ENCODE results near the gene ACACB.

ACACB gene

DNA sequence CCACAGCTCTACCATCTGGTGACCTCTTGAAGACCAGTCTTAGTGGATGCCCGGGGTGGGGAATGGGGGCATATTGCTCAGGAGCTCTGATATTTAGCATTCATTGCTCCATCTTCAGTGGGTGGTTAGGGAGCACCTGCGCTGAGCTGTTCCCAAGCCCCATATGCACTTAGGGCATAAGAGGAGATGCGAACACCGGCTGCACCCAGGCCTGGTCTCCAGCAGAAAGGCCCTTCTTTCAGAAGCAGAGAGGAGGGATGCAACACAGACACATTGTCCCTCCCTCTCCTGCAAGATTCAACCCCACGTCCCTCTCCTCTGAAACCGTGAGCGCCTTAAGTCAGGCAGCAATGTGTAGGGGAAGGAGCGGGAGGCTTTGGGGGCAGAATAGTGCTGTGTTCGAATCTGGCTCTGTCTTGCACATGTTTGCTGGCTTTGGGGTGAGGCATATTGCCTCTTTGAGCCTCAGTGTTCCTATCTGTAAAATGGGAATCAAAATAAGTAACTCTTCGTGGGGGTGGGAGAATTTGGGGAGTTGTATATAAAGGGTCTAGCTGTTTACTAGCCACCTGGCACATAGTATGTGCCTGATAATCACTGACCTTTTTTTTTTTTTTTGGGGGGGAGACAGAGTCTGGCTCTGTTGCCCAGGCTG, 105.0 kb downstream of the ACACB start:
- no peak for DNase-seq

DNA sequence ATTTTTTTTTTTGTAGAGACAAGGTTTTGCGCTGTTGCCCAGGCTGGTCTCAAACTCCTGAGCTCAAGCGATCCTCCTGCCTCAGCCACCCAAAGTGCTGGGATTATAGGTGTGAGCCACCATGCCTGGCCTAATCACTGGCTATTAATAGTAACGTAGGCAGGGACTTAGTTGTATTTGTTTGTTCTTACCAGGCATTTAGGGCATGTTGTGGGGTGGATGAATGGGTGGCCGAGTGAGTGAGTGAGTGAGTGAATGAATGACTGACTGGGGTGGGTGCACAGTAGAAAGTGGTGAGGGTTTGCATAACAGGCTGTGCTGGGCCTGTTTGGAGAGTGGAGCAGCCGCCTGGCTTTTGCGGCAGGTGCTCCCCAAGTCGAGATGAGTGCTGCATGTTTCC, 105.7 kb downstream of the ACACB start:
- no peak for DNase-seq

DNA sequence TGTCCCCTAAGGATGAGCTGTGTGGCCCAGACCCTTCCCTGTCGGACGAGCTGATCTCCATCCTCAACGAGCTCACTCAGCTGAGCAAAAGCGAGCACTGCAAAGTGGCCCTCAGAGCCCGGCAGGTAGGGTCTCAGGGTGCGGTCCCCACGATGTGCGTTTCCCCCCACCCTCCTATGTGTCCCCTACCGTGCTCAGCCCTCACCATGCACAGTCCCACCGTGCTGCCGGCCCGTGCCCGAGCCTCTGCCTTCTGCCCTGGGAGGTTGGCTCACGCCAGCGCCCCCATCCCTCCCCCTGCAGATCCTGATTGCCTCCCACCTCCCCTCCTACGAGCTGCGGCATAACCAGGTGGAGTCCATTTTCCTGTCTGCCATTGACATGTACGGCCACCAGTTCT, 106.1 kb downstream of the ACACB start:
- no peak for DNase-seq

DNA sequence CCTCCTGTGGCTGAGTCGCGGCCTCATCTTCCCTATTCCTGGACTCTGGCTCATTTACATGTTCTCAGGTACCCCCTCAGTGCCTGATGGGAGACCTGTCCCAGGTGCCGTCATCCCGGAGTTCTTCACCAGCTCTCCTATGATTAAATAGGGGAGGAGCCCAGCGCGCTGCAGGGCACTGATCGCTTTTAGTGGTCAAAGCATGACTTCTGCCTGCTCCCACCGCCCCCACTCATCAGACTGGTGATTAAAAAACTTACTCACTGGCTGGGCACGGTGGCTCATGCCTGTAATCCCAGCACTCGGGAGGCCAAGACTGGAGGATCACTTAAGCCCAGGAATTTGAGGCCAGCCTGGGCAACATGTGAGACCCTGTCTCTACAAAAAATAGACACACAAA, 106.8 kb downstream of the ACACB start:
- DNase-seq, result no peak

DNA sequence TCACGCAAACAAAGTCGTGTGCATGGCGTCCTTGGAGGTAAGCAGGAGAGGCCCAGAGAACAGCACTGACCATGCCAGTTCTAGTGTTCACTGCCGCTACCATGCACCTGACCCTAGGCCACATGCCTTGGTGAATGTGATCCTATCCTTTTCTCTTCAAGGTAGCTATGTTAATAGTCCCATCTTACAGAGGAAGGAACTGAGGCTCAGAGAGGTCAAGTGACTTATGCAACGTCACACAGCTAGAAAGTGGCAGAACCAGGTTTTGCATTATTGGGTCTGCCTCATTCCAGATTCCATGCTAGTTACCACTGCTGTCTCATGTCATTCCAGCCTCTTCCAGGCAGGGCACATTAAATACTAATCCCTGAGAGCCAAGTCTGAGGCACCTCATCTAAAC, 107.5 kb downstream of the ACACB start:
- DNase-seq, result no peak

DNA sequence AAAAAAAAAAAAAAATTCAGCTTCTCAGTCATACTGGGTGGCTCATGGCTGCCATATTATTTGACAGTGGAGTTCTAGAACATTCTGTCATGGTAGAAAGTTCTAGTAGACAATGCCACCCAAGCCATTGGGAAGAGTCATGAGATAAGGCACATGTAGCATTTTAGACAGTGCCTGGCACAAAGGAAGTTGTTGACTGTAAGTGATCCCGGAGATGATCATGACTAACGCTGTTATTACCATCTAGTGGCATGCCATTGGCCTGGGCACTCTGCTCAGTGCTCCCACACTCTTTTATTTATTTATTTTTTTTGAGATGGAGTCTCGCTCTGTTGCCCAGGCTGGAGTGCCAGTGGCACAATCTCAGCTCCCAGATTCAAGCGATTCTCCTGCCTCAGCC, 112.3 kb downstream of the ACACB start:
- DNase-seq, result no peak

DNA sequence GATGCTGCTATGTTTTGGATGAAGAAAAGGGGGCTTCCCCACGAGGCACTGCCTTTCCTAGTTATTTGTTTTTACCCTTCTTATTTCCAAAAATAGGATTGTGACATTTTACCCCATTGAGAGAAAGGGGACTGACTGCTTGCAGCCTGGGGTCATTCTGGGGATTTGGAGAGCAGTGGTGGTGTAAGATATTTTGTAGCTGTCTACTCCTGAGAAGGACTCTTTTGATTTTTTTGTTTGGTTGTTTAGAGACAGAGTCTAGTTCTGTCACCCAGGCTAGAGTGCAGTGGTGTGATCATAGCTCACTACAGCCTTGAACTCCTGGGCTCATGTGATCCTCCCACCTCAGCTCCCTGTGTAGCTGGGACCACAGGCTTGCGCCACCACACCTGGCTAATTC, 113.8 kb downstream of the ACACB start:
- DNase-seq, result no peak

DNA sequence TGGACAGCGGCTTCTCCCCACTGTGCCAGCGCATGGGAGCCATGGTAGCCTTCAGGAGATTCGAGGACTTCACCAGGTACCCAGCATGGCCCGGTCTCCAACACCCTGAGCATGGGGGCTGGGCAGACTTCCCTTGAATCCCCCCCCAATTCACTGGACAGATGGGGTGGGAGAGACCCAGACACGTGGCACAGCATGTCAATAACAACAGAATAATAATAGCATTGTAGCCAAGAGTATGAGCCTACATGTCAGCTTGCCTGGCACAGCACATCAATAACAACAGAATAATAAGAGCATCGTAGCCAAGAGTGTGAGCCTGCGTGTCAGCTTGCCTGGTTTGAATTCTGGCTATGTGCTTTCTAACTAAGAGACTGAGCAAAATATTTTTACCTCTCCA, 116.3 kb downstream of the ACACB start:
- no peak for DNase-seq

DNA sequence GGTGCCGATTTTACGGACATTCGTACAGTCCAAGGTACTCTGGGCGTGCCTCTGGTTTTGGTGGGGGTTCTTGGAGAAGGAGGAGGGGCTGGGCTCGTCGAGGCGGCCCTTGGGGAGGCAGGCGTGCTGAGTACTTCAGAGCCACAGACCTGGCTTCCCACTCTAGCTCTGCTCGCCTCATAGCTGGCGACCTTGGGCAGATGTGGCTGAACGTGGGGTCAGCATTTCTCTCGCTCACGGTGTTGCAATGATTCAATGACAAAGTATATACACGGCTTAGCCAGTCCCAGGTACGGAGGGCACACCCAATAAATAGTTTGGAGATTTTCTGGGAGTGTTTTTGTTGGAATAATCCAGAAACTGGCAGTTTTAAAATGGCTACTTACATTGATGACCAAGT, 117.6 kb downstream of the ACACB start:
- DNase-seq, result no peak

DNA sequence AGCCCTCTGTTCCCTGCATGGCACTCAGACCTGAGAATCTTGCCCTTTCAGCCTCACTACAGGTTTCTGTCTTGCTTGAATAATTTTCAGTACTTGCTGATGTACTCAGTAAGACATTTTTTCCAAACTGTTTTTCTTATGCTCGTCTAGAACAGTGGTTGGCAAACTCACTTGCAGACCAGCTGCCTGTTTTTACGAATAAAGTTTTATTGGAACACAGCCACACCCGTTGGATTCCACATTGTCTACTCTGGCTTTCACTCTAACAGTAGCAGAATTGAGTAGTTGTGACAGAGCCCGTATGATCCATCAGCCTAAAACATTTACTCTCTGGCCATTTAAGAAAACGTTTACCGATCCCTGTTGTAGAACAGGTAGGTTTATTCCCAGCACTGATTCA, 119.9 kb downstream of the ACACB start:
- no peak for DNase-seq

DNA sequence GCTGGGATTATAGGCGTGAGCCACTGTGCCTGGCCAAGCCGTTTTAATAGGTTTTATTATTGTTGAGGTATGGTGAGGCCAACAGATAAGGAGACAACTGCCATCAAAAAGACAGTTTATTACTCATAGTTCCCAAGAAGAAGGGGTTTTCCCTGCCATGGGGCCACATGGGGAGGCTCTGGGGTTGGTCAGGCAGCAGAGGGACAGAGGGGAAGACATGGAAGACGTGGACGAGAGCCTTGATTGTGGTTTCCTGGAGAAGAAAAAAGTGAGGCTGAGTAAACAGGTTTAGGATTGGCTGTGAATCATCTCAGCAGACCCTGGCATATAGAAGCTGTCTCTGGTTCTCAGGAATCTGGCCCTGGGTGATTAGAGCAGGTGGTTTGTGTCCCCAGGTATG, 122.8 kb downstream of the ACACB start:
- no peak for DNase-seq

DNA sequence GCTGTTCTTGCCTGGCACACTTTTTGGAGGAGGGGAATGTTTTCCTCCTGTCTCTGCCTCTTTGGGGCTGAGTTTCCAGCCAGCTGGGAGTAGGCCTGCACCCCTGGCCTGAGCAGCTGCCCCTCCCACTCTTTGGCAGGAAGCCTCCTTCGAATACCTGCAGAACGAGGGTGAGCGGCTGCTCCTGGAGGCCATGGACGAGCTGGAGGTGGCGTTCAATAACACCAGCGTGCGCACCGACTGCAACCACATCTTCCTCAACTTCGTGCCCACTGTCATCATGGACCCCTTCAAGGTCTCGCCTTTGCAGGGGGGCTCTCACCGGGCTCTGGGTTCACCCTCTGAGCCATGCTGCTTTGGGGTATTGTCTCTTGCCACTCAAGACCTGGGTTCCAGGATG, 123.3 kb downstream of the ACACB start:
- DNase-seq, result no peak

DNA sequence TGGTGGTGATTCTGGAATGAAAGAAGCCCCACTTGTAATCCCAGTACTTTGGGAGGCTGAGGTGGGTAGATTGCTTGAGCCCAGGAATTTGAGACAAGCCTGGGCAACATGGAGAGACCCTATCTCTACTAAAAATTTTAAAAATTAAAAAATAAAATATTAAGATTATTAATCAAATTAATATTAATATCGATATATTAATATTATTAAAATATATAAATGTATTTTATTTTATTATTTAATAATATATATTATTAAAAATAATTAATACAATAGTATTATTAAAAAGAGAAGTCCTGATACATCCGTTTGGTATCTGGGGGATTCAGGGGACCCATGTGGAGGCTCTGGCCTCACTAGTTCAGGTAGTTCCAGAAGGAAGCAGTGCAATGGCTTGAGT, 124.0 kb downstream of the ACACB start:
- DNase-seq, result no peak

DNA sequence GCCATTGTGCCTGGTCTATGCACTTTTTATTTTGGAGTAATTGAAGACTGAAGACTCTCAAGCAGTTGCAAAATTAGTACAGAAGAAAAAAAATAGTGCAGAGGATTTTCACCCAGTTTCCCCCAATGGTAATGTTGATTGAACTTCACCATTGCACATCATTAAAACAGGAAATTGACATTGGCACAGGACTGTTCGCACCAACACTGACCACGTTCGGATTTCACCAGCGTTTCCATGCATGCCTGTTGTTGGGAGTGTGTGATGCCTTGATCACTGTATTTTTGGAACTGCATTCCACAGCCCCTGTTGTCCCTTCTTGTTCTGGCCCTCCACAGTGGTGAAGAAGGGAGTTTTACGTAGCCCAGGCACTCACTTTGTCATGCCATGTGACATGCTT, 125.5 kb downstream of the ACACB start:
- no peak for DNase-seq

DNA sequence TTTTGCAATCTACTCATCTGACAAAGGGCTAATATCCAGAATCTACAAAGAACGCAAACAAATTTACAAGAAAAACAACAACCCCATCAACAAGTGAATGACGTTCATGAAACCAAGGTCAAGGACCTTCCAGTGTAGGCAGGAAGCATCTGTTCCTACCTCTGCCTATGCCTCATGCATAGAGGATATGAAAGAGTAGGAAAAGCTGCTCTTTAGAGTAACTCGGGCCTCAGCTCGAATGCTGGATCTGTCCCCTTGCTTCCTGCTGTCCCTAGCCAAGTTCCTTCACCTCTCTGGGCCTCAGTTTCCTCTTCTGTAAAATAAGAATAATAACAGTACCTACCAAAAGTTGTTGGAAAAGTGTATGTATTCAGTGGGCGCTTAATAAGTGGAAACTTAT, 127.7 kb downstream of the ACACB start:
- DNase-seq, result no peak

DNA sequence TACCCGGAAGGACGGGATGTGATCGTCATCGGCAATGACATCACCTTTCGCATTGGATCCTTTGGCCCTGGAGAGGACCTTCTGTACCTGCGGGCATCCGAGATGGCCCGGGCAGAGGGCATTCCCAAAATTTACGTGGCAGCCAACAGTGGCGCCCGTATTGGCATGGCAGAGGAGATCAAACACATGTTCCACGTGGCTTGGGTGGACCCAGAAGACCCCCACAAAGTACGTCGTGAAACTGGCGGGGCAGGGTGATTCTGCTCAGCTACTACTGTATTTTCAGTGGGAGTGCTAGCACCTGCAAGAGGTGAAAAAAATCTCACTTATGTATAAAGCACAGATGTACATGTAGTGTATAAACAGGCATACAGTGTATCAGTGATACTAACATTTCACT, 129.8 kb downstream of the ACACB start:
- DNase-seq, result no peak

DNA sequence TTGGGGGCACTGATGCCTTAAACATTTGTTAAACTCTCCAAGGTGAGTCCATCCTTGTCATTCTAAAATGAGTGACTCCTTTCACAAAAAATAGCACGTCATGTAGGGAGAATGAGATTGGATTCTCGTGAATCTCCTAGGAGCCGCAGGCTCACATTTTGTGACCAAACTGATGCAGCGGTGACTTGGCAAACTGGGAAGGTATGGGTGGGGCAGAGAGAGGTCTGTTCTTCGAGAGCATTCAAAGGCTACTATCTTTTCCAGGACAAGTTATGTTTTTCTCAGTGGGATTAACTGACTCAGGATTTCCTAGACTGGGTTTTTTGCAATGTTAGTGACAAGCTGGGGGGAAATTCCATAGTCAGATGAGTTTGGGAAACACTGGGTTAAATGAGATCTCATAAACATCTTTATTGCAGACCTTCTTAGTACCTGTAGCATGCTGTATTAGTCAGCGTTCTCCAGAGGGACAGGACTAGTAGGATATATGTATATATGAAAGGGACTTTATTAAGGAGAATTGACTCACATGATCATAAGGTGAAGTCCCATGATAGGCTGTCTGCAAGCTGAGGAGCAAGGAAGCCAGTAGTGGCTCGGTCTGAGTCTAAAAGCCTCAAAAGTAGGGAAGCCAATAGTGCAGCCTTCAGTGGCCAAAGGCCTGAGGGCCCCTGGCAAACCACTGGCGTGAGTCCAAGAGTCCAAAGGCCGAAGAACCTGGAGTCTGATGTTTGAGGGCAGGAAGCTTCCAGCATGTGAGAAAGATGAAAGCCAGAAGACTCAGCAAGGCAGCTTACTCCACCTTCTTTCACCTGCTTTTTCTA, 131.7 kb downstream of the ACACB start:
- no peak for DNase-seq

DNA sequence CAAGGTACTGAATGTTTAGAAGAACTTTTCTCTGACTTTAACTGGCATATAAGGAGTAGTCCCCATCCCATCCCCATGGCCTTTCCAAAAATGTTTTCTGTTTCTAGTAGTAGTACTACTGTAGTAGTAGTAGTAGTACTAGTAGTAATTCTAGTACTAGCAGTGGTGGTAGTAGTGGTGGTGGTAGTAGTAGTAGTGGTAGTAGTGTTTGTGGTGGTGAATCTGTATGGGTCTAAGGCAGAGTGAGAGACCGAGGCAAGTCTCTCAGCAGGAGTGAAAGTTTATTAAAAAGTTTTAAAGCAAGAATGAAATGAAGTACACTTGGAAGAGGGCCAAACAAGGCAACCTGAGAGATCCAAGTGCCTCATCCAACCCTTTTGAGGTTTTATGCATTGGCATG, 134.1 kb downstream of the ACACB start:
- no peak for DNase-seq

DNA sequence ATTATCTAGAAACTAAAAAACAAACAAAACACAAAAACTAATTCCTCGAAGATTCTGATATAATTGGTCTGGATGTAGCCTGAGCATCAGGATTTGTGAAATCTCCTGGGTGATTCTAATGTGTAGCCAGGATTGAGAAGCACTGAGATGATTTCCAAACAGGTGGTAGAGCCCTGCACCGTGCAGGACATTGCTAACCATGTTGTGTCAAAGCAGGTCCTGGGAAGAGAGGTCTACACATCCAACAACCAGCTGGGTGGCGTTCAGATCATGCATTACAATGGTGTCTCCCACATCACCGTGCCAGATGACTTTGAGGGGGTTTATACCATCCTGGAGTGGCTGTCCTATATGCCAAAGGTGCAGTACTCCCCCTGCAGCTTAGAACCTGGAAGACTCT, 136.4 kb downstream of the ACACB start:
- DNase-seq, result no peak

DNA sequence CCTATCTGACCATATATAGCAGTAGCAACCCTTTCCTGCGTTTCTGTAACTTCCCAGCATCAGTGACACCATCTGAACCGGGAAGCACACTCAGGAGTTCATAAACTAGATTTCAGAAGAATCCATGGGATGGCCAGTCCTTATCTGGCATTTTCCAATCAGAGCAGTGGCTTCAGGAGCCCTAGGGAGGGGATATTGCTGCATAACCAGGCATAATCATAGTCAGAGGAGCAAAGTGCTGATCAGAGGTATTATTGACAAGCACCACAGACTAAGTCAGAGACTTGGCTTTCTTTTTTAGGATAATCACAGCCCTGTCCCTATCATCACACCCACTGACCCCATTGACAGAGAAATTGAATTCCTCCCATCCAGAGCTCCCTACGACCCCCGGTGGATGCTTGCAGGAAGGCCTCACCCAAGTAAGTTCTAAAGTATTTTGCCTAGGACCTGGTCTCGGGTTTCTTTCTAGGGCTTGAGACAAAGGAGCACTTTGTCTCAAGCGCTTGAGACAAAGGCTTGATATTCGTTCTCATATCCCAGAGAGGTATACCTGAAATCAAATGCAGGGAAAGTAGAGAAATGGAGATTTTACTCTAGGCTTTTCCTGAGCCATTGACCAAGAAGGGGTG, 137.6 kb downstream of the ACACB start:
- DNase-seq, result no peak

DNA sequence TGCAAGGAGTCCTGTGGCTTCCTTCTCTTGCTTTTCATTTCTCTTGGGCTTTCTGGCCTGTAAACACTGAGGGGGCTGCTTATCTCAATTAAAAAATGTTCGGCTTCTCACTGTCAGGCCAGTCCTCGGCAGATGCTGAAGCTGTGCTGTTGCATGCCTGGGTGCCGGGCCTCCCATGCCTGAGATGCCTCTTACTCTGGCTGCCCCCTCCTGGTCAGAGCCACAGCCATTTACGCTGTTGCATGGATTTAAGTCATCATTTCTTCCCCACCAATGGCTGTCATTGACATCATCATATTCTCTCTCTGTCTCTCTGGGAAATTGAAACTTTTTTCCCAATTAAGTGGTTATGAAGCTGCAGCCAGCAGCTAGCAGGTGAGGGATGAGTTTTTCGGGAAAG, 139.0 kb downstream of the ACACB start:
- no peak for DNase-seq

DNA sequence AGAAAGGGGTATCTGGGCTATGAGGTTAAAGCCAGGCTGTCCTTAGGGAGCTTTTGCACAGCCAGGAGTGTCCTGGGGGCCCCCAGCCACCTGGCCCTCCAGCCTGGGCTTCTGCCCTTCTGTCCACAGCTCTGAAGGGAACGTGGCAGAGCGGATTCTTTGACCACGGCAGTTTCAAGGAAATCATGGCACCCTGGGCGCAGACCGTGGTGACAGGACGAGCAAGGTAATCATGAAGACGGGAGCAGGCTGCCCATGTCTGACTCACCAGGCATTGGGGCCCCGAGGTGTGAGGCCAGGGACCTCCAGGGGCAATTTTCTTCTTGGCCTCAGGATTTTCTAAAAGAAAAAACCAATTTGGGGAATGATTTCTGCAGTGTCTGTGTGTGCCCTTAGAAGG, 139.6 kb downstream of the ACACB start:
- DNase-seq, result no peak

DNA sequence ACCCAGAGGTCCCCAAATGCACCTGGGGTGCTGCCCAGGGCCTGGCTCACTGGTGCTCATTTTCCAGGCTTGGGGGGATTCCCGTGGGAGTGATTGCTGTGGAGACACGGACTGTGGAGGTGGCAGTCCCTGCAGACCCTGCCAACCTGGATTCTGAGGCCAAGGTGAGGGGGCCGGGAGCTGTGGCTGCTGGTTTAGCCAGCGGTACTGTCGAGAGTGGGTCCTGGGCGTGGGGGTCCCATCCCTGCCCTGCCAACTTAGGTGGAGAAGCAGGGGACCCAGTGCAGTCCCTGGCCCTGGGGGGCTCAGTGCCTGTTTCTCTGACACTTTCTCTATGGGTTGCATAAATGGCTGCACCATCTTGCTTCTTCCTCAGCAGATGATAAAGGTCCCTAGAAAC, 141.8 kb downstream of the ACACB start:
- DNase-seq, result no peak
